Erythroblast (primary cell): Measurements from ENCODE around the gene STIM2.

Source experiments
- GATA1 ChIP-seq: IDR thresholded peaks from 2 replicates; pipeline ENCODE4 v1.6.1; 2011; ENCODE audit warnings: low read depth, mild to moderate bottlenecking, control low read depth, low read length, moderate library complexity
- POLR2A ChIP-seq: IDR thresholded peaks from 2 replicates; pipeline ENCODE4 v1.6.1; 2011; ENCODE audit warnings: mild to moderate bottlenecking, low read length

DNA sequence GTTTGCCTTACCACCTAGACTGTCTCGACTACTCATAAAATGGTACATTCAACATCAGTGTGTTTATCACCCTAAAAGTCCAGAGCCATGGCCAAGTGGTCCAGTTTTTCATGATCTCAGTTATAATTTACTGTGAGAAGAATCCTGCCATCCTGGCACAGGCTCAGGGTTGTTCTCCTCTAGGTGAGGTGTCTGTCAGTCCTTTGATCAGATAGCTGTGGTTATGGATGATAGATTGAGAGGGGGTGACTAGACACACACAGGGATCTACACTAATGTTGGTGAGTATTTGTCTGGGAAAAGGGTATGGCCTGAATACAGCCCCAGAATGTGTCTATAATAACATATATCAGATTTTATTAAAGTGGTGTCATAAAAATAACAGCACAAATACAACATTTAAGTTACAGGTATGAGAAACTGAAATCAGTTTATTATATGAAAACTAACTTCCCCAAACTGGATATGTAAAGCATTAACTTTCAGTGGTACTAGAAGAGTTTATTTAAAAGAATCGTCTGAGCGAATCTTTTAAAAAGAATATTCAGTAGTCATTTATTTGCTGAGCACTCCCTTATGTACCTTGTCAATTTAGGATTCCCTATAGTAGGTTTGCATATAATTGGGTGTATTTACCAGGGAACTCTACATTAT lies 93.3 kb downstream of the STIM2 start:
- no peak for TF ChIP-seq POLR2A
- no peak for TF ChIP-seq GATA1
